ENCODE results near the gene ARHGEF2. TPM values are rescaled to one million over a fixed set of nuclear protein-coding genes. Genes with fewer than 3 reads are reported as not detected.

ARHGEF2 gene
- total and polyA plus RNA-seq, 9 of the 15 experiments (the other 6 are each of a cell fraction or from before 2014, with no cell fraction given), result 7.1 to 162 (median 62.2) TPM

- TF ChIP-seq, protein P1, sequence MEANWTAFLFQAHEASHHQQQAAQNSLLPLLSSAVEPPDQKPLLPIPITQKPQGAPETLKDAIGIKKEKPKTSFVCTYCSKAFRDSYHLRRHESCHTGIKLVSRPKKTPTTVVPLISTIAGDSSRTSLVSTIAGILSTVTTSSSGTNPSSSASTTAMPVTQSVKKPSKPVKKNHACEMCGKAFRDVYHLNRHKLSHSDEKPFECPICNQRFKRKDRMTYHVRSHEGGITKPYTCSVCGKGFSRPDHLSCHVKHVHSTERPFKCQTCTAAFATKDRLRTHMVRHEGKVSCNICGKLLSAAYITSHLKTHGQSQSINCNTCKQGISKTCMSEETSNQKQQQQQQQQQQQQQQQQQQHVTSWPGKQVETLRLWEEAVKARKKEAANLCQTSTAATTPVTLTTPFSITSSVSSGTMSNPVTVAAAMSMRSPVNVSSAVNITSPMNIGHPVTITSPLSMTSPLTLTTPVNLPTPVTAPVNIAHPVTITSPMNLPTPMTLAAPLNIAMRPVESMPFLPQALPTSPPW (CRISPR knock-in tag; IDR thresholded peaks at IDR 0.05), result peak; percentile 82
- TF ChIP-seq ZNF3 (CRISPR knock-in tag; IDR thresholded peaks at IDR 0.05) (no peak), MYNN (IDR thresholded peaks at IDR 0.05) (no peak), MYNN (CRISPR knock-in tag; IDR thresholded peaks at IDR 0.05) (no peak), TBP (optimal IDR thresholded peaks at IDR 0.05; ENCODE audit: low read depth, low read length) (peak; percentile 59), CREM (IDR thresholded peaks at IDR 0.05; ENCODE audit: low read depth) (peak; percentile 91), ARNT (IDR thresholded peaks at IDR 0.05) (no peak), PRPF4 (IDR thresholded peaks at IDR 0.05; ENCODE audit: insufficient read depth, low read depth, low read length, poor library complexity, severe bottlenecking) (no peak), ZNF592 (IDR thresholded peaks at IDR 0.05) (no peak), ETS2 (tag; IDR thresholded peaks at IDR 0.05; ENCODE audit: borderline replicate concordance, poor library complexity, severe bottlenecking) (no peak), SRSF9 (IDR thresholded peaks at IDR 0.05; ENCODE audit: borderline replicate concordance, low read depth, low read length) (no peak), ELF2 (CRISPR knock-in tag; IDR thresholded peaks at IDR 0.05) (no peak), ZNF175 (CRISPR knock-in tag; IDR thresholded peaks at IDR 0.05; ENCODE audit: low read depth) (no peak), KDM5B (IDR thresholded peaks at IDR 0.05; ENCODE audit: insufficient replicate concordance, low read depth, low read length) (peak; percentile 91), MAX (CRISPR knock-in tag; IDR thresholded peaks at IDR 0.05) (0 out of 2 replicates have a peak, but pooled peaks have one; percentile 2), STAG1 (CRISPR knock-in tag; IDR thresholded peaks at IDR 0.05; ENCODE audit: borderline replicate concordance) (no peak)
- TF ChIP-seq, protein P2, sequence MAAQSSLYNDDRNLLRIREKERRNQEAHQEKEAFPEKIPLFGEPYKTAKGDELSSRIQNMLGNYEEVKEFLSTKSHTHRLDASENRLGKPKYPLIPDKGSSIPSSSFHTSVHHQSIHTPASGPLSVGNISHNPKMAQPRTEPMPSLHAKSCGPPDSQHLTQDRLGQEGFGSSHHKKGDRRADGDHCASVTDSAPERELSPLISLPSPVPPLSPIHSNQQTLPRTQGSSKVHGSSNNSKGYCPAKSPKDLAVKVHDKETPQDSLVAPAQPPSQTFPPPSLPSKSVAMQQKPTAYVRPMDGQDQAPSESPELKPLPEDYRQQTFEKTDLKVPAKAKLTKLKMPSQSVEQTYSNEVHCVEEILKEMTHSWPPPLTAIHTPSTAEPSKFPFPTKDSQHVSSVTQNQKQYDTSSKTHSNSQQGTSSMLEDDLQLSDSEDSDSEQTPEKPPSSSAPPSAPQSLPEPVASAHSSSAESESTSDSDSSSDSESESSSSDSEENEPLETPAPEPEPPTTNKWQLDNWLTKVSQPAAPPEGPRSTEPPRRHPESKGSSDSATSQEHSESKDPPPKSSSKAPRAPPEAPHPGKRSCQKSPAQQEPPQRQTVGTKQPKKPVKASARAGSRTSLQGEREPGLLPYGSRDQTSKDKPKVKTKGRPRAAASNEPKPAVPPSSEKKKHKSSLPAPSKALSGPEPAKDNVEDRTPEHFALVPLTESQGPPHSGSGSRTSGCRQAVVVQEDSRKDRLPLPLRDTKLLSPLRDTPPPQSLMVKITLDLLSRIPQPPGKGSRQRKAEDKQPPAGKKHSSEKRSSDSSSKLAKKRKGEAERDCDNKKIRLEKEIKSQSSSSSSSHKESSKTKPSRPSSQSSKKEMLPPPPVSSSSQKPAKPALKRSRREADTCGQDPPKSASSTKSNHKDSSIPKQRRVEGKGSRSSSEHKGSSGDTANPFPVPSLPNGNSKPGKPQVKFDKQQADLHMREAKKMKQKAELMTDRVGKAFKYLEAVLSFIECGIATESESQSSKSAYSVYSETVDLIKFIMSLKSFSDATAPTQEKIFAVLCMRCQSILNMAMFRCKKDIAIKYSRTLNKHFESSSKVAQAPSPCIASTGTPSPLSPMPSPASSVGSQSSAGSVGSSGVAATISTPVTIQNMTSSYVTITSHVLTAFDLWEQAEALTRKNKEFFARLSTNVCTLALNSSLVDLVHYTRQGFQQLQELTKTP (IDR thresholded peaks at IDR 0.05; ENCODE audit: low read depth in 1 of 2, partially characterized antibody in 2 of 2), result peak in 1 of 2 experiments; percentile 85
Observed at GRCh38 chr1:156020293-156021092, 42.1 kb upstream of the ARHGEF2 start, which contains the start of gene SSR2 (continued).

Data from K562 (cell line).